GM23248 (cell line): ENCODE measurements around the gene CMIP. TPM values are rescaled to one million over a fixed set of nuclear protein-coding genes. Genes with fewer than 3 reads are reported as not detected.
A peak's percentile ranks its signal among the peaks of the same experiment; 100 is the strongest.

Source experiments
- DNase-seq: peaks from one replicate; pipeline ENCODE4 v3.0.0-alpha.2; 2015
- H2AFZ ChIP-seq: fragments of 200-600 bp; sonication (generic); 2 replicates; pipeline ENCODE4 v1.6.1; 2016; ENCODE audit warnings: antibody characterized with exemption
- H3F3A ChIP-seq: fragments of 200-600 bp; sonication (generic); 2 replicates; pipeline ENCODE4 v1.6.1; 2016; ENCODE audit warnings: mild to moderate bottlenecking, antibody characterized with exemption, mixed run types; ENCODE audit not compliant: insufficient read depth
- H3K27ac ChIP-seq: fragments of 200-600 bp; sonication (generic); 2 replicates; pipeline ENCODE4 v1.5.1; 2016; ENCODE audit warnings: mild to moderate bottlenecking
- H3K27me3 ChIP-seq: fragments of 200-600 bp; sonication (generic); replicated peaks from 2 replicates; pipeline ENCODE4 v1.6.1; 2016; ENCODE audit warnings: mild to moderate bottlenecking; ENCODE audit not compliant: insufficient read depth
- H3K36me3 ChIP-seq: fragments of 200-600 bp; sonication (generic); 2 replicates; pipeline ENCODE4 v1.6.1; 2016; ENCODE audit warnings: low read depth, mild to moderate bottlenecking
- H3K4me1 ChIP-seq: fragments of 200-600 bp; sonication (generic); 2 replicates; pipeline ENCODE4 v1.6.1; 2016; ENCODE audit warnings: mild to moderate bottlenecking; ENCODE audit not compliant: insufficient read depth
- H3K4me2 ChIP-seq: fragments of 200-600 bp; sonication (generic); one replicate; pipeline ENCODE4 v1.6.1; 2016; ENCODE audit warnings: mild to moderate bottlenecking; ENCODE audit not compliant: unreplicated experiment
- H3K4me3 ChIP-seq: fragments of 200-600 bp; sonication (generic); 2 replicates; pipeline ENCODE4 v1.5.1; 2016; ENCODE audit warnings: mild to moderate bottlenecking
- H3K79me2 ChIP-seq: fragments of 200-600 bp; sonication (generic); 2 replicates; pipeline ENCODE4 v1.6.1; 2016; ENCODE audit warnings: mild to moderate bottlenecking; ENCODE audit not compliant: insufficient read depth
- H3K9ac ChIP-seq: fragments of 200-600 bp; sonication (generic); 2 replicates; pipeline ENCODE4 v1.6.1; 2016; ENCODE audit warnings: mild to moderate bottlenecking
- H3K9me2 ChIP-seq: fragments of 200-600 bp; sonication (generic); 2 replicates; pipeline ENCODE4 v1.6.1; 2016; ENCODE audit warnings: mixed run types, mild to moderate bottlenecking, moderate library complexity; ENCODE audit not compliant: insufficient read depth
- H3K9me3 ChIP-seq: fragments of 200-600 bp; sonication (generic); one replicate; pipeline ENCODE4 v1.6.1; 2017; ENCODE audit warnings: low read depth
- H4K20me1 ChIP-seq: fragments of 200-600 bp; sonication (generic); 2 replicates; pipeline ENCODE4 v1.6.0; 2016; ENCODE audit not compliant: insufficient read depth
- EZH2 ChIP-seq: fragments of 200-600 bp; sonication (generic); IDR thresholded peaks from 2 replicates; pipeline ENCODE4 v1.6.1; 2018; ENCODE audit warnings: antibody characterized with exemption, mild to moderate bottlenecking; ENCODE audit not compliant: insufficient read depth, poor library complexity, severe bottlenecking
- EZH2phosphoT487 ChIP-seq: fragments of 200-600 bp; sonication (generic); IDR thresholded peaks from 2 replicates; pipeline ENCODE4 v1.6.1; 2018; ENCODE audit warnings: antibody characterized with exemption, moderate library complexity, mild to moderate bottlenecking, low read depth; ENCODE audit not compliant: insufficient read depth
- WGBS, 2 experiments: methylation state at CpG; one replicate each; pipeline ENCODE4 v1.1.6; 2015 to 2017; ENCODE audit warnings: low lambda C conversion rate in 2 of 2, low coverage in 1 of 2; ENCODE audit errors: missing lambda C conversion rate in 2 of 2; 5-methylcytosine and 5-hydroxymethylcytosine counted together
- in situ Hi-C: fragments of 300-500 bp; cut with MboI; formaldehyde crosslinking; loops from 2 replicates; pipeline ENCODE4 v1.15.0; 2020
- polyA plus RNA-seq: library from polyadenylated mRNA; unstranded; fragments of >200 nt; fragmentation: Nextera tagmentation; extraction: Ambion mirVana; gene quantifications from 2 replicates; pipeline ENCODE4 v1.2.1, GENCODE V29; 2016
- total RNA-seq: library from RNA; depleted of rRNA; stranded (reverse); fragments of >200 nt; shearing (Covaris generic); gene quantifications from 2 replicates; pipeline ENCODE4 v1.2.3, GENCODE V29; 2014

Gene CMIP
- total and polyA plus RNA-seq, 2 experiments from 2014 or later = 1.5 to 9.5 TPM

DNA sequence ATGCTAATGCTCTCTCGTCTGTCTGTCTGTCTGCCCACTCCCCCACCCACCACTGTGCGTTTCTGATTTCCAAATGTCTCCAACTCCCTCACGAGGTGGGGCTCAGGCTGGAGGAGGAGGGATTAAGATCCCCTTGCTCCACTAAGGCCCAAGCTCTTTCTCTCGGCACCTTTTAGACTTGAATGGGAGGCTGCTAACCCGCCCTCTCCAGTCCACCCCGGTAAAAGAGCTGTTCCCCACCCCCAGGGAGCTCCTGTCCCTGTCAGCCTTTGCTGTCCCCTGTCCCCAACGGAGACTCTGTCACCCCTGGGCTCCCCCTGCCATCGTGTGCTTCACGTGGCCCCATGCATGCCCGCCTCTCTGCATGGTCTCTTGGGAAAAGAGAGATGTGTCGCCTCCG, 266.0 kb downstream of the CMIP start:
- in situ Hi-C loops = no loop called here
- H3K27ac ChIP-seq = no peak overlapping the region
- DNase-seq = no peak
- H3K79me2 ChIP-seq = no peaks in the 10 kb centered on the region
- H3K4me1 ChIP-seq = peaks cover 13% of the 10 kb centered on the region
- no peaks in the 10 kb centered on the region for H3K27me3 ChIP-seq
- H3F3A ChIP-seq = peaks cover 15% of the 10 kb centered on the region; the same call in 1 of the 2 replicates
- TF ChIP-seq EZH2phosphoT487 = no peak
- no peak for TF ChIP-seq EZH2
- WGBS, 2 experiments = 83 to 87% methylated on average over 9 to 12 of the region's 12 CpGs
- no peaks in the 10 kb centered on the region for H3K9me2 ChIP-seq
- H3K4me2 ChIP-seq = no peak overlapping the region
- H3K9me3 ChIP-seq = no peaks in the 10 kb centered on the region
- peaks cover 9% of the 10 kb centered on the region; the same call in 1 of the 2 replicates for H3K36me3 ChIP-seq
- no peaks in the 10 kb centered on the region for H4K20me1 ChIP-seq
- no peak overlapping the region for H3K4me3 ChIP-seq
- H2AFZ ChIP-seq = no peak overlapping the region
- no peak overlapping the region for H3K9ac ChIP-seq

DNA sequence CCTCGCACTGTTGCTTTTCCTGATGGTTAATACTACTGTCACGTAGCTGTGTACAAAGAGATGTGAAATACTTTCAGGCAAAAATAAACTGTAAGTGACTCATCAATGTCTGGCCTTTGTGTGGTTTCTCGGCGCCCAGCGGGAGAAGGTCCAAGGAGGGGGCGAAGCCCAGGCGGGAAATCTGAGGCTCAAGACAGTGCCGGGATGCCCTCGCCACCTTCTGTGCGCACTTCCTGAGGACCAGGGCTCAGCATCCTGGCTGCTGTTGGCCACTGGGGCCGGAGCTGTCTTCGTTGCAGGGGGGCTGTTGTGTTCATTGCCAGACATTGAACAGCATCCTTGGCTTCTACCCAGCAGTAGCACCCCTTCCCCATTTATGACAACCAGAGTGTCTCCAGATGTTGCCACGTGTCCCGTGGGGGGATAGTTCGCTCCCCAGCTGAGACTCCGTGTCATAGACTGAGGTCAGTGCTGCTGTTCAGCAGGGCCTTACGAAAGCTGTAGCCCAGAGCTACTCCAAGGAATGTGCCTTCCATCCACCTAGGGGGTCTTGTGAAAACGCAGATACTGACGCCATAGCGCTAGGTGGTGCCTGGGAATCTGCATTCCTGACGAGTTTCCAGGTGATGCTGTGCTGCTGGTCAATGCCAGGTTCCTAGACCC, 267.2 kb downstream of the CMIP start:
- 18 to 20% methylated on average over 19 to 21 of the region's 21 CpGs for WGBS, 2 experiments
- Histone ChIP-seq H3K9me3 (no peaks in the 10 kb centered on the region), H3F3A (peaks cover 15% of the 10 kb centered on the region; the same call in 1 of the 2 replicates), H3K9me2 (no peaks in the 10 kb centered on the region), H3K4me1 (peaks cover 13% of the 10 kb centered on the region), H4K20me1 (no peaks in the 10 kb centered on the region), H3K4me2 (peak overlapping the region; percentile 67), H3K4me3 (no peak overlapping the region), H3K27me3 (no peaks in the 10 kb centered on the region), H2AFZ (no peak overlapping the region), H3K9ac (peak overlapping the region; percentile 45; the same call in 1 of the 2 replicates), H3K79me2 (no peaks in the 10 kb centered on the region), H3K27ac (peak overlapping the region; percentile 67), H3K36me3 (peaks cover 9% of the 10 kb centered on the region; the same call in 1 of the 2 replicates)
- in situ Hi-C loops = no loop called here
- peak; percentile 96 for DNase-seq
- no peak for TF ChIP-seq EZH2phosphoT487
- TF ChIP-seq EZH2 = no peak

DNA sequence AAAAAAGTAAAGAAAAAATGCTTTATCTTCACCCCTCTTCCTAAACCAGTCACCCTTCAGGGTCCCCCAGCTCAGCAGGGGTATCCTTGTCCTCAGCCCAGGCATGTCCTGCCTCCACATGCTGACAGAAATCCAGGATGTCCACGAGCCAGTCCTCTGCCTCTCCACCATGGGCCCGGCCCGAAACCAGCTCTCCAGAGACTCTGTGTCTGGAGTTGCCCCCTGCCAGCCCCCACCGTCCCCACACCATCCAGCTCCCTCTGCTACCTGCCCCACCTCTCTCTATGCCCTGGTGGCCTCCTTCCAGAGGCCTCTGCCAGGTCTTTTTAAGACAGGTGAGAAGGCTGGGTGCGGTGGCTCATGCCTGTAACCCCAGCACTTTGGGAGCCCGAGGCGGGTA, 268.1 kb downstream of the CMIP start:
- no peak overlapping the region for H3K4me2 ChIP-seq
- in situ Hi-C loops = no loop called here
- no peak overlapping the region for H3K27ac ChIP-seq
- H2AFZ ChIP-seq = no peak overlapping the region
- DNase-seq = no peak
- no peak for TF ChIP-seq EZH2
- TF ChIP-seq EZH2phosphoT487 = no peak
- no peaks in the 10 kb centered on the region for H3K9me3 ChIP-seq
- H3K4me1 ChIP-seq = peaks cover 11% of the 10 kb centered on the region
- H3K9ac ChIP-seq = no peak overlapping the region
- no peaks in the 10 kb centered on the region for H3K79me2 ChIP-seq
- H4K20me1 ChIP-seq = no peaks in the 10 kb centered on the region
- 80 to 96% methylated on average over 4 to 7 of the region's 7 CpGs for WGBS, 2 experiments
- H3F3A ChIP-seq = peaks cover 10% of the 10 kb centered on the region; the same call in 1 of the 2 replicates
- H3K27me3 ChIP-seq = no peaks in the 10 kb centered on the region
- H3K4me3 ChIP-seq = no peak overlapping the region
- H3K9me2 ChIP-seq = no peaks in the 10 kb centered on the region
- H3K36me3 ChIP-seq = peaks cover 9% of the 10 kb centered on the region; the same call in 1 of the 2 replicates

DNA sequence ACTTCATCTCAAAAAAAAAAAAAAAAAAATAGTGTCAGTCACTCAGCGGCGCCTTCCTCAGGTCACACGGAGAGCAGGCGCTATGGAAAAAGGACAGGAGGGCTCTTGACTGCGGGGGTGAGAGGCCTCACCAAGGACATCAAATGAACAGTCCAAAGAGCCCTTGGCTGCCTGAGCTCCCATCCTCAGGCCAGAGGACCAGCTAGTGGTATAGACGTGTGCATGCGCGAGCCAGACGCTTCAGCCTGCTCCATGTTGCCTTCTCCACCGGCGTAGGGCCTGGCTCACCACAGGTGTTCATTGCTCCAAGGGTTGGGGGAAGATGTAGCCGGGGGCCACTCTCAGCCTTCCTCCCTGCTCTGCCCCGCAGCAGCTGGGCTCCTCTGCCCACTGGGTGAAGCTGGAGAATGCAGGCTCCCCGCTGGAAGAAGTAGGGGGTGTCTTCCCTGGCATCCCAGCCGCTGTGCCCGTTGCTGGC, 268.7 kb downstream of the CMIP start:
- Histone ChIP-seq H3K9ac (no peak overlapping the region), H3K4me2 (no peak overlapping the region), H3K9me3 (no peaks in the 10 kb centered on the region), H3K9me2 (no peaks in the 10 kb centered on the region), H3K79me2 (no peaks in the 10 kb centered on the region), H4K20me1 (no peaks in the 10 kb centered on the region), H3K36me3 (peaks cover 6% of the 10 kb centered on the region; the same call in 1 of the 2 replicates), H3K4me1 (peaks cover 10% of the 10 kb centered on the region), H3K27ac (no peak overlapping the region), H3K27me3 (no peaks in the 10 kb centered on the region), H3F3A (peaks cover 8% of the 10 kb centered on the region), H3K4me3 (no peak overlapping the region), H2AFZ (no peak overlapping the region)
- TF ChIP-seq EZH2 = no peak
- no peak for TF ChIP-seq EZH2phosphoT487
- WGBS, 2 experiments = 94 to 96% methylated on average over 16 of the region's 16 CpGs
- in situ Hi-C loops = no loop called here
- DNase-seq = no peak
